ENCODE measurements around the gene HOXB8.

The HOXB8 gene

GRCh38 chr17:48571024-48571818 is 43.9 kb downstream of the HOXB8 start:
- no peak overlapping the region for H2BK5ac ChIP-seq (ENCODE audit: low read depth, low read length, poor library complexity, severe bottlenecking)
- DNase-seq: peak; percentile 79
- peak overlapping the region; percentile 95 for H3K9ac ChIP-seq (ENCODE audit: low read length)
- H4K8ac ChIP-seq (ENCODE audit: low read length): peak overlapping the region; percentile 29
- H4K91ac ChIP-seq (ENCODE audit: low read length): no peak overlapping the region
- no peak overlapping the region for H2AFZ ChIP-seq (ENCODE audit: low read depth, low read length)
- H3K79me1 ChIP-seq (replicated peaks; ENCODE audit: low read length, poor library complexity, severe bottlenecking): peaks cover 4% of the 10 kb centered on the region
- peak overlapping the region in 1 of 2 experiments; percentile 76 for H3K4me3 ChIP-seq (ENCODE audit: insufficient read depth in 1 of 2, low read depth in 1 of 2, low read length in 2 of 2)
- H3K27ac ChIP-seq (ENCODE audit: low read length, poor library complexity, severe bottlenecking): peak overlapping the region; percentile 44
- H3K9me3 ChIP-seq (ENCODE audit: control insufficient read depth, low read length): no peaks in the 10 kb centered on the region
- no peak overlapping the region for H2BK15ac ChIP-seq (ENCODE audit: low read depth, poor library complexity, severe bottlenecking)
- peak overlapping the region; percentile 19 for H2BK120ac ChIP-seq (ENCODE audit: low read depth, low read length)
- H3K36me3 ChIP-seq (ENCODE audit: control insufficient read depth in 1 of 2, insufficient read depth in 2 of 2, low read depth in 1 of 2, low read length in 2 of 2): peaks cover 14 to 15% of the 10 kb centered on the region in 2 experiments
- H2AK5ac ChIP-seq (ENCODE audit: low read length, severe bottlenecking): peak overlapping the region; percentile 19
- peak overlapping the region in 1 of 2 experiments; percentile 80 for H2BK12ac ChIP-seq (ENCODE audit: low read length in 2 of 2)
- peaks cover 0 to 4% of the 10 kb centered on the region in 2 experiments for H3K27me3 ChIP-seq (ENCODE audit: control insufficient read depth in 1 of 2, insufficient read depth in 1 of 2, low read length in 2 of 2)
- H3K14ac ChIP-seq (ENCODE audit: low read length in 2 of 2): peak overlapping the region in 1 of 2 experiments; percentile 44
- H3K4me1 ChIP-seq (ENCODE audit: control insufficient read depth, insufficient read depth, low read depth, low read length): peaks cover 34% of the 10 kb centered on the region
- H3K18ac ChIP-seq (ENCODE audit: low read depth in 1 of 2, low read length in 2 of 2): peak overlapping the region; percentile 25 to 94
- peak overlapping the region; percentile 51 for H3K4me2 ChIP-seq (ENCODE audit: low read length, poor library complexity, severe bottlenecking)
- H3K4ac ChIP-seq (ENCODE audit: low read depth in 1 of 2, low read length in 2 of 2): peak overlapping the region; percentile 29 to 94
- no peak overlapping the region for H3K23ac ChIP-seq (ENCODE audit: low read length in 2 of 2)
- 3% methylated on average over 24 of the region's 26 CpGs for WGBS

DNA sequence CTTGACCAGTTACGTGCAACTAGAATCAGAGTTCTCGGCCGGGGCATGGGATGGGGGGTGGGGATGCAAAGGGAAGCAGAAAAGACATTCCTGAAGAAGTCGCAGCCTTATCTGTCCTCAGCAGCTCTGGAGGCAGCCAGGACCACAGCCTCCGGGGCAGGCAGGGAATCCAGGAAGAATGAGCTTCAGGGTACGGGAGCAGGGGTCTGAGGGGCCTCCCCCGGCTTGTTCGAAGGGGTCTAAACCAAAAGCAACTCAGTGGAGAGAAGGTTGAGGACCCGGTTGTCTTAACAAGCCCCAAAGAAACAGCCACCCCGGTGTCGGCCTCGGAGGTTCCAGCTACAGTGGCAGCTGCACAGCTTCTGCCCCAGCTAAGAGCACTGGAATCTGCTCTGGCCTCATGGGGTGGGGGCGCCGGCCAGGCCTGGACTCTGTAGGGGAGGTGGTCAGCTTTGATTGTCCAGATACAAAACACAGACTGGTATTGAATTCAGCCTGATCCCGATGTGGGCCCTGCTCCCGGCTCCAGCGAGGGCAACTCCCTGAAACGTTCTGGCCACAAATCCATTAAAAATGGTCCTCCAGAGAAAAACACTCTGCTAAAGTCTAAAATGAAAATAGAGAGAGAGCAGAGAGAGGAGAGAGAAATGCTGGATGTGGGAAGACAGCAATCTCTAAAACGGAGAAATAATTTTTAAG is 44.6 kb downstream of the HOXB8 start:
- Histone ChIP-seq H2BK120ac (ENCODE audit: low read depth, low read length) (peak overlapping the region; percentile 90), H4K8ac (ENCODE audit: low read length) (peak overlapping the region; percentile 96), H3K27ac (ENCODE audit: low read length, poor library complexity, severe bottlenecking) (peak overlapping the region; percentile 44), H2AFZ (ENCODE audit: low read depth, low read length) (no peak overlapping the region), H2BK12ac (ENCODE audit: low read length in 2 of 2) (peak overlapping the region; percentile 59 to 72), H2AK5ac (ENCODE audit: low read length, severe bottlenecking) (peak overlapping the region; percentile 67), H3K18ac (ENCODE audit: low read depth in 1 of 2, low read length in 2 of 2) (peak overlapping the region; percentile 98), H3K23ac (ENCODE audit: low read length in 2 of 2) (peak overlapping the region; percentile 20 to 81), H3K9me3 (ENCODE audit: control insufficient read depth, low read length) (no peaks in the 10 kb centered on the region), H3K79me1 (replicated peaks; ENCODE audit: low read length, poor library complexity, severe bottlenecking) (peaks cover 4% of the 10 kb centered on the region), H3K4me2 (ENCODE audit: low read length, poor library complexity, severe bottlenecking) (peak overlapping the region; percentile 51), H3K14ac (ENCODE audit: low read length in 2 of 2) (peak overlapping the region in 1 of 2 experiments; percentile 94), H3K4me1 (ENCODE audit: control insufficient read depth, insufficient read depth, low read depth, low read length) (peaks cover 29% of the 10 kb centered on the region), H4K91ac (ENCODE audit: low read length) (peak overlapping the region; percentile 92), H2BK15ac (ENCODE audit: low read depth, poor library complexity, severe bottlenecking) (peak overlapping the region; percentile 94), H3K36me3 (ENCODE audit: control insufficient read depth in 1 of 2, insufficient read depth in 2 of 2, low read depth in 1 of 2, low read length in 2 of 2) (peaks cover 9 to 15% of the 10 kb centered on the region in 2 experiments), H3K4me3 (ENCODE audit: insufficient read depth in 1 of 2, low read depth in 1 of 2, low read length in 2 of 2) (peak overlapping the region in 1 of 2 experiments; percentile 76), H3K27me3 (ENCODE audit: control insufficient read depth in 1 of 2, insufficient read depth in 1 of 2, low read length in 2 of 2) (peaks cover 0 to 4% of the 10 kb centered on the region in 2 experiments), H3K9ac (ENCODE audit: low read length) (peak overlapping the region; percentile 95), H2BK5ac (ENCODE audit: low read depth, low read length, poor library complexity, severe bottlenecking) (no peak overlapping the region), H3K4ac (ENCODE audit: low read depth in 1 of 2, low read length in 2 of 2) (peak overlapping the region; percentile 89 to 93)
- under 1% methylated on average over 15 of the region's 19 CpGs for WGBS
- DNase-seq: peak; percentile 79

GRCh38 chr17:48569674-48570324 is 45.3 kb downstream of the HOXB8 start:
- 10% methylated on average over 2 of the region's 6 CpGs for WGBS
- Histone ChIP-seq H2BK15ac (ENCODE audit: low read depth, poor library complexity, severe bottlenecking) (peak overlapping the region; percentile 94), H3K79me1 (replicated peaks; ENCODE audit: low read length, poor library complexity, severe bottlenecking) (peaks cover 4% of the 10 kb centered on the region)

More at GRCh38 chr17:48569674-48570324, 45.3 kb downstream of the HOXB8 start:
- peaks cover 9 to 15% of the 10 kb centered on the region in 2 experiments for H3K36me3 ChIP-seq (ENCODE audit: control insufficient read depth in 1 of 2, insufficient read depth in 2 of 2, low read depth in 1 of 2, low read length in 2 of 2)
- peak overlapping the region; percentile 80 to 98 for H3K18ac ChIP-seq (ENCODE audit: low read depth in 1 of 2, low read length in 2 of 2)
- no peak overlapping the region for H3K14ac ChIP-seq (ENCODE audit: low read length in 2 of 2)
- H2AFZ ChIP-seq (ENCODE audit: low read depth, low read length): no peak overlapping the region
- H3K4ac ChIP-seq (ENCODE audit: low read depth in 1 of 2, low read length in 2 of 2): peak overlapping the region; percentile 35 to 37
- peak overlapping the region in 1 of 2 experiments; percentile 20 for H3K23ac ChIP-seq (ENCODE audit: low read length in 2 of 2)
- peaks cover 0 to 4% of the 10 kb centered on the region in 2 experiments for H3K27me3 ChIP-seq (ENCODE audit: control insufficient read depth in 1 of 2, insufficient read depth in 1 of 2, low read length in 2 of 2)
- H2BK12ac ChIP-seq (ENCODE audit: low read length in 2 of 2): no peak overlapping the region
- peak; percentile 76 for DNase-seq
- peak overlapping the region; percentile 95 for H3K9ac ChIP-seq (ENCODE audit: low read length)
- no peak overlapping the region for H4K91ac ChIP-seq (ENCODE audit: low read length)
- peak overlapping the region in 1 of 2 experiments; percentile 76 for H3K4me3 ChIP-seq (ENCODE audit: insufficient read depth in 1 of 2, low read depth in 1 of 2, low read length in 2 of 2)
- H3K4me1 ChIP-seq (ENCODE audit: control insufficient read depth, insufficient read depth, low read depth, low read length): peaks cover 32% of the 10 kb centered on the region
- H3K4me2 ChIP-seq (ENCODE audit: low read length, poor library complexity, severe bottlenecking): peak overlapping the region; percentile 51
- H3K27ac ChIP-seq (ENCODE audit: low read length, poor library complexity, severe bottlenecking): peak overlapping the region; percentile 27
- H2AK5ac ChIP-seq (ENCODE audit: low read length, severe bottlenecking): peak overlapping the region; percentile 59
- H3K9me3 ChIP-seq (ENCODE audit: control insufficient read depth, low read length): no peaks in the 10 kb centered on the region
- H2BK5ac ChIP-seq (ENCODE audit: low read depth, low read length, poor library complexity, severe bottlenecking): no peak overlapping the region
- peak overlapping the region; percentile 71 for H2BK120ac ChIP-seq (ENCODE audit: low read depth, low read length)
- H4K8ac ChIP-seq (ENCODE audit: low read length): no peak overlapping the region

Data from mesenchymal stem cell (in vitro differentiated cells and primary cell).